Measurements from ENCODE around the gene SAMD9L. TPM values are rescaled to one million over a fixed set of nuclear protein-coding genes. Genes with fewer than 3 reads are reported as not detected.

SAMD9L gene
- total RNA-seq, 1 donor from 2014 or later = 43.3 TPM

GRCh38 chr7:93146472-93147141 lies 1.6 kb downstream of the SAMD9L start:
- DNase-seq (no peak), ATAC-seq (ENCODE audit: low read depth) (no peak)
- Mint-ChIP-seq H3K27me3 (no peaks in the 10 kb centered on the region), H3K36me3 (ENCODE audit: low read depth) (peaks cover 12% of the 10 kb centered on the region), H3K9me3 (no peaks in the 10 kb centered on the region), H3K4me3 (peak overlapping the region; percentile 90), H3K27ac (peak overlapping the region; percentile 83), H3K4me1 (peaks cover 58% of the 10 kb centered on the region)
- intact Hi-C loops (cut with micrococcal nuclease) = loop anchor here (1.0 to 10.0 kb wide), 3 partner anchors 86 to 514 kb away; partner anchors contain the start of genes CDK6 and VPS50
- POLR2A ChIA-PET = interaction anchor here (0.7 to 2.6 kb wide), 3 partner anchors 29 to 85 kb away, joined by 4 to 8 read pairs (median 5); partner anchors contain the start of genes SAMD9 and VPS50
- no peak for TF ChIP-seq CTCF (IDR thresholded peaks at IDR 0.05)
- CTCF ChIA-PET = interaction anchor here (1.0 to 1.1 kb wide), 2 partner anchors 29 to 81 kb away, joined by 3 to 5 read pairs; partner anchors contain the start of gene SAMD9

GRCh38 chr7:93146036-93146435 lies 2.1 kb downstream of the SAMD9L start:
- no peaks in the 10 kb centered on the region for H3K9me3 Mint-ChIP-seq
- H3K27me3 Mint-ChIP-seq = no peaks in the 10 kb centered on the region
- H3K27ac Mint-ChIP-seq = peak overlapping the region; percentile 83
- peaks cover 12% of the 10 kb centered on the region for H3K36me3 Mint-ChIP-seq (ENCODE audit: low read depth)
- peaks cover 58% of the 10 kb centered on the region for H3K4me1 Mint-ChIP-seq
- ChIA-PET POLR2A (interaction anchor here (2.6 kb wide), 1 partner anchor 28 kb away, joined by 8 read pairs; the partner anchor contains the start of gene SAMD9), CTCF (no interaction called here)
- intact Hi-C loops (cut with micrococcal nuclease) = loop anchor here (5.0 to 10.0 kb wide), 2 partner anchors 311 to 514 kb away; partner anchors contain the start of gene CDK6
- DNase-seq = no peak
- ATAC-seq (ENCODE audit: low read depth) = no peak
- no peak for TF ChIP-seq CTCF (IDR thresholded peaks at IDR 0.05)
- peak overlapping the region; percentile 90 for H3K4me3 Mint-ChIP-seq

- peaks cover 12% of the 10 kb centered on the region for H3K36me3 Mint-ChIP-seq (ENCODE audit: low read depth)
- ChIA-PET CTCF (interaction anchor here (0.9 kb wide), 1 partner anchor 28 kb away, joined by 4 read pairs; the partner anchor contains the start of gene SAMD9), POLR2A (interaction anchor here (0.9 to 2.1 kb wide), 2 partner anchors 27 to 87 kb away, joined by 5 to 10 read pairs; partner anchors contain the start of genes SAMD9 and VPS50)
- H3K27ac Mint-ChIP-seq = peak overlapping the region; percentile 83
- ATAC-seq (ENCODE audit: low read depth) (peak; percentile 49), DNase-seq (no peak)
- peaks cover 52% of the 10 kb centered on the region for H3K4me1 Mint-ChIP-seq
- peak overlapping the region; percentile 90 for H3K4me3 Mint-ChIP-seq
- no peaks in the 10 kb centered on the region for H3K27me3 Mint-ChIP-seq
- TF ChIP-seq CTCF (IDR thresholded peaks at IDR 0.05) = no peak
- intact Hi-C loops (cut with micrococcal nuclease) = loop anchor here (5.0 to 10.0 kb wide), 2 partner anchors 311 to 513 kb away; partner anchors contain the start of gene CDK6
- no peaks in the 10 kb centered on the region for H3K9me3 Mint-ChIP-seq
These were observed 2.8 kb downstream of the SAMD9L start for GRCh38 chr7:93145354-93145753.

GRCh38 chr7:93142127-93142526 lies 6.1 kb downstream of the SAMD9L start:
- TF ChIP-seq CTCF (IDR thresholded peaks at IDR 0.05) = no peak
- intact Hi-C loops (cut with micrococcal nuclease) = loop anchor here (10.0 kb wide), 1 partner anchor 307 kb away; the partner anchor contains the start of gene CDK6
- H3K27ac Mint-ChIP-seq = no peak overlapping the region
- ChIA-PET CTCF (no interaction called here), POLR2A (no interaction called here)
- peaks cover 6% of the 10 kb centered on the region for H3K9me3 Mint-ChIP-seq
- H3K36me3 Mint-ChIP-seq (ENCODE audit: low read depth) = peaks cover 20% of the 10 kb centered on the region
- DNase-seq = no peak
- ATAC-seq (ENCODE audit: low read depth) = no peak
- no peak overlapping the region for H3K4me3 Mint-ChIP-seq
- no peaks in the 10 kb centered on the region for H3K27me3 Mint-ChIP-seq
- peaks cover 26% of the 10 kb centered on the region for H3K4me1 Mint-ChIP-seq

GRCh38 chr7:93140582-93141191 lies 7.5 kb downstream of the SAMD9L start:
- peaks cover 31% of the 10 kb centered on the region for H3K36me3 Mint-ChIP-seq (ENCODE audit: low read depth)

More at GRCh38 chr7:93140582-93141191, 7.5 kb downstream of the SAMD9L start:
- Mint-ChIP-seq H3K4me3 (no peak overlapping the region), H3K27me3 (no peaks in the 10 kb centered on the region), H3K9me3 (peaks cover 8% of the 10 kb centered on the region), H3K4me1 (peaks cover 12% of the 10 kb centered on the region), H3K27ac (no peak overlapping the region)
- DNase-seq (no peak), ATAC-seq (ENCODE audit: low read depth) (no peak)
- intact Hi-C loops (cut with micrococcal nuclease) = loop anchor here (10.0 kb wide), 1 partner anchor 306 kb away; the partner anchor contains the start of gene CDK6
- CTCF ChIA-PET = no interaction called here
- TF ChIP-seq CTCF (IDR thresholded peaks at IDR 0.05) = no peak
- POLR2A ChIA-PET = no interaction called here
